ENCODE data around the gene C5. TPM values are rescaled to one million over a fixed set of nuclear protein-coding genes. Genes with fewer than 3 reads are reported as not detected.

C5 gene
- polyA plus RNA-seq, 1 of the 3 experiments (the other 2 are of a cell fraction), result 1.8 TPM

- 97% methylated on average over 2 of the region's 2 CpGs for WGBS (ENCODE audit: low lambda C conversion rate)
- Histone ChIP-seq H4K20me1 (ENCODE audit: insufficient read depth) (no peaks in the 10 kb centered on the region), H3K27ac (ENCODE audit: low read depth in 2 of 2, low read length in 1 of 2) (no peak overlapping the region), H3F3A (replicated peaks; ENCODE audit: insufficient read depth) (peaks cover 7% of the 10 kb centered on the region), H3K36me3 (replicated peaks in 1 of 2; ENCODE audit: control insufficient read depth in 1 of 2, insufficient read depth in 2 of 2, low read length in 1 of 2) (peaks cover 4 to 7% of the 10 kb centered on the region in 2 experiments), H3K27me3 (ENCODE audit: insufficient read depth) (no peaks in the 10 kb centered on the region), H3K4me2 (no peak overlapping the region), H3K79me2 (ENCODE audit: insufficient read depth) (no peaks in the 10 kb centered on the region), H3K9me2 (no peaks in the 10 kb centered on the region), H3K9ac (no peak overlapping the region), H2AFZ (ENCODE audit: low read depth) (no peak overlapping the region), H3K4me3 (ENCODE audit: low read depth in 2 of 2, low read length in 1 of 2) (no peak overlapping the region), H3K9me3 (no peaks in the 10 kb centered on the region), H3K4me1 (ENCODE audit: control insufficient read depth in 1 of 2, insufficient read depth in 2 of 2, low read depth in 1 of 2, low read length in 1 of 2) (no peaks in the 10 kb centered on the region)
- no peak for TF ChIP-seq REST (IDR thresholded peaks at IDR 0.05; ENCODE audit: low read depth, low read length)
- DNase-seq, result no peak
- CTCF ChIA-PET, result interaction anchor here (0.6 to 1.3 kb wide), 3 partner anchors 16 to 62 kb away, joined by 3 to 4 read pairs (median 4); no protein-coding TSS in a partner anchor
- POLR2A ChIA-PET, result no interaction called here
Measured at GRCh38 chr9:120998111-120998510, 52.0 kb downstream of the C5 start.

GRCh38 chr9:120997502-120997901 is 52.6 kb downstream of the C5 start:
- no peaks in the 10 kb centered on the region for H3K79me2 ChIP-seq (ENCODE audit: insufficient read depth)
- no peaks in the 10 kb centered on the region for H3K27me3 ChIP-seq (ENCODE audit: insufficient read depth)
- 80% methylated on average over 7 of the region's 7 CpGs for WGBS (ENCODE audit: low lambda C conversion rate)
- peaks cover 4 to 7% of the 10 kb centered on the region in 2 experiments for H3K36me3 ChIP-seq (replicated peaks in 1 of 2; ENCODE audit: control insufficient read depth in 1 of 2, insufficient read depth in 2 of 2, low read length in 1 of 2)
- DNase-seq, result no peak
- H3K4me2 ChIP-seq, result no peak overlapping the region
- no peaks in the 10 kb centered on the region for H4K20me1 ChIP-seq (ENCODE audit: insufficient read depth)
- CTCF ChIA-PET, result interaction anchor here (1.3 kb wide), 1 partner anchor 16 kb away, joined by 4 read pairs; no protein-coding TSS in a partner anchor
- peaks cover 7% of the 10 kb centered on the region for H3F3A ChIP-seq (replicated peaks; ENCODE audit: insufficient read depth)
- H3K4me3 ChIP-seq (ENCODE audit: low read depth in 2 of 2, low read length in 1 of 2), result no peak overlapping the region
- 0 out of 2 replicates have a peak overlapping the region, but pooled peaks have one; percentile 29 for H2AFZ ChIP-seq (ENCODE audit: low read depth)
- no peaks in the 10 kb centered on the region for H3K9me2 ChIP-seq
- POLR2A ChIA-PET, result no interaction called here
- H3K4me1 ChIP-seq (ENCODE audit: control insufficient read depth in 1 of 2, insufficient read depth in 2 of 2, low read depth in 1 of 2, low read length in 1 of 2), result no peaks in the 10 kb centered on the region
- H3K9ac ChIP-seq, result no peak overlapping the region
- no peaks in the 10 kb centered on the region for H3K9me3 ChIP-seq
- H3K27ac ChIP-seq (ENCODE audit: low read depth in 2 of 2, low read length in 1 of 2), result no peak overlapping the region
- TF ChIP-seq USF2 (IDR thresholded peaks at IDR 0.05; ENCODE audit: borderline replicate concordance, low read depth, low read length), result no peak
- no peak for TF ChIP-seq RFX5 (IDR thresholded peaks at IDR 0.05; ENCODE audit: low read length)
- no peak for TF ChIP-seq ZBTB33 (IDR thresholded peaks at IDR 0.05; ENCODE audit: borderline replicate concordance, low read depth)
- no peak for TF ChIP-seq SIN3A (IDR thresholded peaks at IDR 0.05; ENCODE audit: borderline replicate concordance, low read depth, low read length)
- no peak for TF ChIP-seq CTCF (IDR thresholded peaks at IDR 0.05)
- no peak for TF ChIP-seq FOSL2 (IDR thresholded peaks at IDR 0.05; ENCODE audit: borderline replicate concordance, low read depth)
- no peak for TF ChIP-seq MEF2A (IDR thresholded peaks at IDR 0.05; ENCODE audit: borderline replicate concordance, low read depth)
- no peak for TF ChIP-seq TCF12 (IDR thresholded peaks at IDR 0.05)
- no peak for TF ChIP-seq REST (IDR thresholded peaks at IDR 0.05; ENCODE audit: low read depth, low read length)
- no peak for TF ChIP-seq IRF3 (IDR thresholded peaks at IDR 0.05; ENCODE audit: low read depth, low read length)
- no peak for TF ChIP-seq MAX (IDR thresholded peaks at IDR 0.05; ENCODE audit: low read depth)

All from SK-N-SH (cell line).